NCI-H1694 (cell line): Measurements from ENCODE around the gene SDHAF3.
"Not testable (repeated sequence)": the region's sequence is repeated elsewhere in the genome, so short reads cannot be mapped to it uniquely, and the experiment has no call there.

Source experiments
- DNase-seq: peaks from one replicate; lab custom pipeline; 2025; lab: John Stamatoyannopoulos, UW

The SDHAF3 gene

DNA sequence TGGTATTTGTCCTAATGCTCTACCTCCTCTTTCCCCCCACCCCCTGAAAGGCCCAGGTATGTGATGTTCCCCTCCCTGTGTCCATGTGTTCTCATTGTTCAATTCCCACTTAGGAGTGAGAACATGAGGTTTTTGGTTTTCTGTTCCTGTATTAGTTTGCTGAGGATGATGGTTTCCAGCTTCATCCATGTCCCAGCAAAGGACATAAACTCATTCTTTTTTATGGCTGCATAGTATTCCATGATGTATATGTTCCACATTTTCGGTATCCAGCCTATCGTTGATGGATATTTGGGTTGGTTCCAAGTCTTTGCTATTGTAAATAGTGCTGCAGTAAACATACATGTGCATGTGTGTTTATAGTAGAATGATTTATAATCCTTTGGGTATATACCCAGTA is 5.6 kb downstream of the SDHAF3 start:
- not testable (repeated sequence) for DNase-seq

DNA sequence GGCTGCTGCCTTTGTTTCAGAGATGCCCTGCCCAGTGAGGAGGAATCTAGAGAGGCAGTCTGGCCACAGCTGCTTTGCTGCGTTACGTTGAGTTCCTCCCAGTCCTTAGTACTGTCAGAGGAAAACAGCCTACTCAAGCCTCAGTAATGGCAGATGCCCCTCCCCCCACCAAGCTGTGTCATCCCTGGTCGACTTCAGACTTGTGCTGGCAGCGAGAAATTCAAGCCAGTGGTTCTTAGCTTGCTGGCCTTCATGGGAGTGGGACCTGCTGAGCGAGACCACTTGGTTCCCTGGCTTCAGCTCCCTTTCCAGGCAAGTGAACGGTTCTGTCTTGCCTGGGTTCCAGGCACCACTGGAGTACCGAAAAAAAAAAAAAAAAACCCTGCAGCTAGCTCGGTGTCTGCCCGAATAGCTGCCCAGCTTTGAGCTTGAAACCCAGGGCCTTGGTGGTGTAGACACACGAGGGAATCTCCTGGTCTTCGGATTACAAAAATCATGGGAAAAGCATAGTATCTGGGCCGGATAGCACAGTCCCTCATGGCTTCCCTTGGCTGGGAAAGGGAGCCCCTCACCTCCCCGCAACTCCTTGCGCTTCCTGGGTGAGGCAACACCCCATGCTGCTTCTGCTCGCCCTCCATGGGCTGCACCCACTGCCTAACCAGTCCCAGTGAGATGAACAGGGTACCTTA is 9.1 kb downstream of the SDHAF3 start:
- DNase-seq = no peak

DNA sequence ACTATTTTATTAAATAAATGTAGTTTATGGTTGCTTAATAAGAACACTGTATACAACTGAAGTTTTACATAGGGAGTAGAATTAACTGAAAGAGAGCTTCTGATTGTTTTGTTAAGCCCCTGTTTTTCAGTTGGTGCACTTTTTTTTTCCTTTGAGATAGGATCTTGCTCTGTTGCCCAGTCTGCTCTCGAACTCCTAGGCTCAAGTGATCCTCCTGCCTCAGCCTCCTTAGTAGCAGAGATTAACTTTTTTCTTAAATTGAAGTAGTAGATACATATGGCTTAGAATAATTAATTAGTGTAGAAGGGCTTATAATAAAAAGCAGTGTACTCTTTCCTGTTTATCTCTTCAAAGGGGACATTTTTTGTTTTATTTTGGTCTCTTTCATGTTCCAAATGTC is 11.2 kb downstream of the SDHAF3 start:
- no peak for DNase-seq

DNA sequence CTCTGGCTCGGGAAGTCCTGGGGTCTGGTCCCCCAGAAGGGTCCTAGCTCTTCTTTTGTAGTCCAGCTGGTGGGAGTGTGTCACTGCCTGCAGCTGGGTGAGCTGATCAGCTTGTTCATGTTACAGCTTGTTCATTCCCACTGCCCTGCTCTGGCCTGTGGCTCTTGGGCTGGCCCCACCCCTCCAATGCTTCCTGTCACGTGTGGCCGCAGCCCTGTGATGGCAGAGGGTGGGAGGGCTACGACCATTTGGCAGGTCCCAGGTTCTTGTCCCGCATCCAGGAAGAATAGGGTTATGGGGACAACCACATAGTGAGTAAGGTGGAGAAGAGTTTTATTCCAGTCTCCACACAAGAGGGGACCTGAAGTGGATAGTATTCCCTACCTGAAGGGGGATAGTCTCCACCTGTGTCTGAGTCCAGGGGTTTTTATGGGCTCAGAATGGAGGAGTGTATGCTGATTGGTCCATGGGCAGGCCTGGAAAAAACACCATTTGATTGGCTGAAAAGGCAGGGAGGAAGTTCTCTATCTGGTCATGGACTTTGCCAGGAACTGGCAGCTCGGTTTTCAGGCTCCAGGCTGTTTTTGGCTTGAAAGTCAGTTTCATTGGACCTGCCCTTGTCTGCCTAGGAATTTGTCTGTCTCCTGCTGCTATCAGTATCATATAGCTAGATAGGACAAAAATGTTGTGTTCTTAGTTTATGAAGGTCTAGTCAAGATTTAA is 13.1 kb downstream of the SDHAF3 start:
- DNase-seq = no peak

DNA sequence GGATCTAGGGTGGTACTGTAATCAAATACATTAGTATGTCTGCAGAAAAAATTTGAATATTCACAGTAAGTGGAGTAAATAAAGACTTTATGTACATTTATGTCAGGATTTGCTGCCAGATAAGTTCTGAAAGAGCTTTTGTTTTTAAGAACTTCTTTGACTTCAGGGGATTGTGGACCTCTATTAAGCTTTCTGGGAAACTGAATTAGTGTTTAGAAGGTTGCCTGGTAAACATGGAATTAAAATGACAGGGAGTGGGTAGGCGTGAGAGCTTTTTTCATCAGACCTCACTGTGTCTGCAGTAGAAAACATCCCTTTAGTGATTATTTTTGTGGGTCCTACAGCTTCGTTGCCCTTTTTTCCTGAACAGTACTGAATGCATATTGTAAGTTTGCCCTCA is 15.7 kb downstream of the SDHAF3 start:
- no peak for DNase-seq

DNA sequence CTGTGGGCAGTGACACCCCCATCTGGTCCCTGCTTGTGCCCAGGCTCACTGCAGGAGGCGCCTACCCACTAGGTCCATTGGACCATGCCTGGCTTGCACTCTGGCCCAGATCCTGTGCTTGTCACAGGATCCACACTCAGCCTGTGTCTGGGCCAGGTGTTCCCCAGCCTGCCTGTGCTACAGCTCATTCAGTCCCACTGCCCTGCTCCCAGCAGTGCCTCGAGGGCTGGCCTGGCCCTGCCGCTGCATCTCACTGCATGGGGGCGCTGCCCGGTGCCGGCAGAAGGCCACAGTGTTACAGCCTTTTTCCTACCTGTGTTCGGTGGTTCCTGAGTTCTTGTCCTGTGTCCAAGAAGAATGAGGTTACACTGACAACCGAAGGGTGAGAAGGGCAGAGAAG is 21.3 kb downstream of the SDHAF3 start:
- DNase-seq = no peak

DNA sequence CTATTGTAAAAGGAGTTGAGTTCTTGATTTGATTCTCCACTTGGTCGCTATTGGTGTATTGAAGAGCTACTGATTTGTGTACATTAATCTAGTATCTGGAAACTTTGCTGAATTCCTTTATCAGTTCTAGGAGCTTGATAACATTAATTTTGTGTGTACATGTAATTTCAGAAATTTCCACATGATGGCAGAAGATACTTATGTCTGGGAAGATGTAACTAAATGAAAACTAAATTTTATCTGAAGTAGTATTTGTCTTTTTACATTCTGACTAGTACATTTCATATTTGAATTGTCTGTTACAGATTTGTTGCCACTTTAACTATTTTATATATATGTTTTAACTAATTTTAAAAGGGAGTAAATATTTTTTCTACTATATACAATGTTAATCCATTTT is 27.6 kb downstream of the SDHAF3 start:
- DNase-seq = peak; percentile 22

DNA sequence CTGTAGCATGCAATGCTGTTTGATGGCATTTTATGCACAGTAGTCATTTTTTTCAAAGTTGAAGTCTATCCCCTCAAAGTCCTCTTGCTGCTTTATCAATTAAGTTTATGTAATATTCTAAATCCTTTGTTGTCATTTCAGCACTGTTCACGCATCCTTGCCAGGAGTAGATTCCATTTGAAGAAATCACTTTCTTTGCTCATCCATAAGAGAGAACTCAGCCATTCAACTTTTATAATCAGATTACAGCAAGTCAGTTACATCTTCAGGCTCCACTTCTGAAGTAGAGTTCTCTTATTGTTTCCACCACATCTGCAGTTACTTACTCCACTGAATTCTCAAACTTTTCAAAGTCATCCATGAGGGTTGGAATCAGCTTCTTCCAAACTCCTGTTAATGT is 32.3 kb downstream of the SDHAF3 start:
- DNase-seq = no peak

DNA sequence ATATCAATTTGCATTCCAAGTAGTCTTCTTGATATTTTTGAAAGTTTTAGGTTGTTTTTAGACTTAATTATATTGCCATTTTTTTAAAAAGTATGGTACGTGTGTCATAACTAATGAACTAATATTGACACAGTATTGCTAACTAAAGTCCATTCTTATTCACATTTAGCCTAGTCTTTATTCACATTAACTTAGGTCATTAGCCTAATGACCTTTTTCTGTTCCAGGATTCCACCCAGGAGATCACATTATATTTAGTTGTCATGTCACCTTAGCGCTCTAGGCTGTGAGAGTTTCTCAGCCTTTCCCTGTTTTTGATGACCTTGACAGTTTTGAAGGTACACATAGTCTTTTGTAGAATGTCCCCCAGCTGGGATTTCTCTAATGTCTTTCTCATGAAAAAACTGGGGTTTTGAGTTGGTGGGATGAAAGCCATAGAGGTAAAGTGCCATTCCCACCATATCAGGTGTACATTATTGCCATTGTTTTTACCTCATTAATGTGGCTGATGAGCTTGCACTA is 38.5 kb downstream of the SDHAF3 start:
- DNase-seq = no peak

DNA sequence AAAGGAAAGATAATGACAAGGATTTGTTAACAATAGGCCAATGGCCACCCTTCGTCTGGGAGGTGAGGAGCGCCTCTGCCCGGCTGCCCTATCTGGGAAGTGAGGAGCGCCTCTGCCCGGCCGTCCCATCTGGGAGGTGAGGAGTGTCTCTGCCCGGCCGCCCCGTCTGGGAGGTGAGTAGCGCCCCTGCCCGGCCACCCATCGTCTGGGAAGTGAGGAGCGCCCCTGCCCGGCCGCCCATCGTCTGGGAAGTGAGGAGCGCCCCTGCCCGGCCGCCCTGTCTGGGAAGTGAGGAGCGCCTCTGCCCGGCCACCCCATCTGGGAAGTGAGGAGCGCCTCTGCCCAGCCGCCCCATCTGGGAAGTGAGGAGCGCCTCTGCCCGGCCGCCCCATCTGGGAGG is 42.5 kb downstream of the SDHAF3 start:
- DNase-seq = not testable (repeated sequence)

DNA sequence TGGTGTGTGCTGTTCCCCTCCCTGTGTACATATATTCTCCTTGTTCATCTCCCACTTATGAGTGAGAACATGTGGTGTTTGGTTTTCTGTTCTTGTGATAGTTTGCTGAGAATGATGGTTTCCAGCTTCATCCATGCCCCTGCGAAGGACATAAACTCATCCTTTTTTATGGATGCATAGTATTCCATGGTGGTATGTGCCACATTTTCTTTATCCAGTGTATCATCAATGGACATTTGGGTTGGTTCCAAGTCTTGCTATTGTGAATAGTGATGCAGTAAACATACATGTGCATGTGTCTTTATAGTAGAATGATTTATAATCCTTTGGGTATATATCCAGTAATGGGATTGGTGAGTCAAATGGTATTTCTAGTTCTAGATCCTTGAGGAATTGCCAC is 44.1 kb downstream of the SDHAF3 start:
- not testable (repeated sequence) for DNase-seq

DNA sequence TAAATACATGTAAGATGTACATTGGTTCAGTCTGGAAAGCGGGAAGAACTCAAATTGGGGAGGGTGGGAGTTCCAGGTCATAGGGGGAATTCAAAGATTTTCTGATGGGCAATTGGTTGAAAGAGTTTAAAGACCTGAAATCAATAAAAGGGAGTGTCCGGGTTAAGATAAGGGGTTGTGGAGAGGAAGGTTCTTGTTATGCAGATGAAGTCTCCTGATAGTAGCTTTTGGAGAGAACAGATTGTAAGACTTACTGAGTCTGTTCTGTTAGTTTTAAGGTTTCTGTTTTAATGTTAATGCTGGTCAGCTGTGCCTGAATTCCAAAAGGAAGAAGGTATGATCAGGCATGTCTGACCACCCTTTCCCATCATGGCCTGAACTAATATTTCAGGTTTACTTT is 48.8 kb downstream of the SDHAF3 start:
- no peak for DNase-seq

DNA sequence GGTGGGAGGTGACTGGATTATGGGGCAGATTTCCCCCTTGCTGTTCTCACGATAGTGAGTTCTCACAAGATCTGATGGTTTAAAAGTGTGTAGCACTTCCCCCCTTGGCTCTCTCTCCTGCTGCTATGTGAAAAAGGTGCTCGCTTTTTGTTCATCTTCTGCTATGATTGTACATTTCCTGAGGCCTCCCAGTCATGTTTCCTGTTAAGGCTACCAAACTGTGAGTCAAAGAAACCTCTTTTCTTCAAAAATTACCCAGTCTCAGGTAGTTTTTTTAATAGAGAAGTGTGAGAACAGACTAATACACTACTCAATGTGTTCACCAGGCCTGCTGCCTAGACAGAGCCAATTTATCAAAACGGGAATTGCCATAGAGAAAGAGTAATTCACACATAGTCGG is 49.7 kb downstream of the SDHAF3 start:
- DNase-seq = no peak

DNA sequence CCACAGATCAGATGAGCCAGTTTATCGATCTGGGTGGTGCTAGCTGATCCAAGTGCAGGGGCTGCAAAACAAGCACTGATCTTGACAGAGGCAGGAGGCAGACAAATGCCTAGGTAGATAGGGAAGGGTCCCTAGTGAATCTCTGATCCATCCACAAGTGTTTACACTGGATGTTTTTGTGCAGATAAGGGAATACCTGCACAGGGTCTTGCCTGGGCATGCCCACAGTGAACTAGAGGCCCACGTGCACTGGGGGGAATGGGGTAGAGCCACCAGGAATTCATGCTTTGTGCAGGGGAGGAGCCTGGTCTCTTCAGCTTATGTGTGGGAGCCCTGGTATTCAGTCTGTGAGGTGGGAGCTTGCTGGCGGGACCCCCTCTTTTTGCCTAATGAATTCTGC is 50.3 kb downstream of the SDHAF3 start:
- DNase-seq = no peak

DNA sequence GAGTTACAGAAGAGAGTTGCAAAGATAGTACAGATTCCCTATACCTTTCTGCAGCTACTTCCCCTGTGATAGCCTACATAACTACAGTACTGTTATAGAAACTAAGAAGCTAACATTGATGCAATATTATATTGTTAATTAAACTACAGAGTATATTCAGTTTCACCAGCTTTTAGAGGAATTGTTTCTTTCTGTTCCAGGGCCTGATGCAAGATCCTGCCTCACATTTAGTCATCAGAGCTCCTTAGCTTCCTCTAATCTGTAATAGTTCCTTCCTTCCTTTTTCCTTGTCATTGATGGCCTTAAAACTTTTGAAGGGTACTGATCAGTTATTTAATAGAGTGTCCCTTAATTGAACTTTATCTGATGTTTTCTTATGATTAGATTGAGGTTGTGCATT is 56.8 kb downstream of the SDHAF3 start:
- DNase-seq = no peak

DNA sequence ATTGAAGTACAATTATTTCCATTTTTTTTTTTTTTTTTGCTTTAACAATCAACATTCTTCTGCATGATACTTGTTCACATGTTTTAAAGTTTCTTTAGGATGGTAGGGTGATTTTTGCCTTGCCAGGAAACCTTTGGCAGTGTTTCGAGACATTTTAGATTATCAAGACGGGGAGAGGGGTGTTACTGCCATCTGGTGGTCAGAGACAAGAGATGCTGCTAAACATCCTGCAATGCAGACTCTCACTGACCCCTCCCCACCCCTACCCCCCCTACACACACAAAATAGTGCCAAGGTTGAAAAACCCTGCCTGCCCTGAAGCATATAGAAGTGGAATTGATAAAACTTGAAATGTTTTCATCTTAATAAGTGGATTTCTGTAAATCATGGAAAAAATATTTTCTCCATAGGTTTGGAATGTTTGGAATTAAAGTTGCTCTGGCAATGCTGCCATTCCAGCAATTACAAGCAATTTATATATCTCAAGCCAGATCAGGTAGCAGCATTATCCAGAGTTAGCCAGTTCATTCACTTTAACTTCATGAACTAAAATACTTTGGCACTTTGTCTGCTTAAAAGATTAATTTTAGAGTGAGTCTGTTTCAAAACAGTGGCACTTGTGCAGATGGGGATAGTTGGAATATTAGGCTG is 62.1 kb downstream of the SDHAF3 start:
- DNase-seq = peak; percentile 13

DNA sequence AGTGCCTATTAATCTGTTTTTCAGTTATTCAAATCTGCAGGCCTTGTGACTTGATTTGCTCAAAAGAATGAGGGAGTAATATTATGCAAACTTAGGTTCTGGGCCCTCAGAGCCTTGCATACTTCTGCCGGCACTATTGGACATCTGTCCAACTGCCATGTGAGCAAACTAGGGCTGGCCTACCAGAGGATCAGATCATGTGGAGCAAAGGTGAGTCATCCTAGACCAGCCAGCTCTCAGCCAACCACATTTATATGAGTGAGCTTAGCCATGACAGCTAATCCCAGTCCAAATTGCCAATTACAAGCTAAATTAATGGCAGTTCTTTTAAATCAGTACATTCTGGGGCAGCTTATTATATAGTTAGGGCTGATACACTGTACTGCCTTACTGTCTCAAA is 69.6 kb downstream of the SDHAF3 start:
- no peak for DNase-seq

DNA sequence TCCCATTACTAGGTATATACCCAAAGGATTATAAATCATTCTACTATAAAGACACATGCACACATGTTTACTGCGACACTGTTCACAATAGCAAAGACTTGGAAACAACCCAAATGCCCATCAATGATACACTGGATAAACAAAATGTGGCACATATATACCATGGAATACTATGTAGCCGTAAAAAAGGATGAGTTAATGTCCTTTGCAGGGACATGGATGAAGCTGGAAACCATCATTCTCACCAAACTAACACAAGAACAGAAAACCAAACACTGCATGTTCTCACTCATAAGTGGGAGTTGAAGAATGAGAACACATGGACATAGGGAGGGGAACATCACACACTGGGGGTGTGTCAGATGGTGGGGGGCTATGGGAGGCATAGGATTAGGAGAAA is 78.7 kb downstream of the SDHAF3 start:
- DNase-seq = not testable (repeated sequence)

DNA sequence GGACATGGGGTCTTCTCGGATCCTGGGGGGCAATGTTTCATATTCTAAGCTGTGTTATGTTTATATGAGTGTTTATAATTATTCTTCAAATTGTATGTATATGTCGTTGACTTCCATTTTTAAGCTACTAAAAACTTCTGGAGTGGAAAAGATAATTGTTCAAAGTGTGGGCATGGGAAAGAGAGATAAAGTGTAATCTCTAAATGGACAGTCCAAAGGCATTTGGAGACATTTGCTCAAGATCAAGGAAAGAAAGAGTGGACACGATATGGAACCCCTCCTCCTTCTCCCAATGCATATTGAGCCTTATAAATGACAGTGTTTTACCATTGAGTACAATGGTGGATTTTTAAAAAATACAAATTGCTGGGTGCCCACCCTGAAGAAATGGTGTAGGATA is 81.1 kb downstream of the SDHAF3 start:
- DNase-seq = no peak

DNA sequence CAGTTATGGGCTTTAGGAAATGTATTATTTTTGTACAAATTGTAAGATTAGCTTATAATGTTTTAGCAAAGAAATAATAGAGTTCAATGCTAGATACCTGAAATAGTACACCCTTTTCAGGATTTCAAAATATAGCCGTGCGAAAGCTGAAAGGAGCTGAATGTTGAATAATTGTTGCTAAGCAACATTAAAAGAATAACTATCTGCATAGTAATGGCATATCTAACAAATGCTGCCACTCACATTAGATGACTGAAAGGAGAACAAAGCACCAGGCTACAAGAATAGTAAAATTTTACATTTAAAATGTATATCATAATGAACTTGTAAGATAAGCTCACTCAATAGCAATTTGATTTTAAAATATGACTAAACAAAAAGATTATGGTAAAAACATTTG is 82.5 kb downstream of the SDHAF3 start:
- no peak for DNase-seq

DNA sequence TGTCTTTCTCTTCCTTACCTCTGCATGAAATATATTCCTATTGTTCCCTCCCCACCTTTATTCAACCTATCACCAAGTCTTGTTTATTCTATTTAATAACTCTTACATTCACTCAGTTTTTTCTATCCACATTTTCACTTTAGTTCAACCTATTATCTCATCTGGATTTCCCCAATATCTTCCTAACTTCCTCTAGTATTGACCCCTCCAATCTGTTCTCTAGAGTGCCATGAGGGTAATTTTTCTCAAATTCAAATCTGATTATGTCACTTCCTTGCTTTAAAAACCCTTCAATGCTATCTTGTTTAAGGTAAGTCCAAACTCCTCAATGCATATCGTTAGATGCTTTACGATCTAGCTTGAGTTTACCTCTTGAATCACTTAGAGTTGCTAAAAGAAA is 86.5 kb downstream of the SDHAF3 start:
- DNase-seq = no peak

DNA sequence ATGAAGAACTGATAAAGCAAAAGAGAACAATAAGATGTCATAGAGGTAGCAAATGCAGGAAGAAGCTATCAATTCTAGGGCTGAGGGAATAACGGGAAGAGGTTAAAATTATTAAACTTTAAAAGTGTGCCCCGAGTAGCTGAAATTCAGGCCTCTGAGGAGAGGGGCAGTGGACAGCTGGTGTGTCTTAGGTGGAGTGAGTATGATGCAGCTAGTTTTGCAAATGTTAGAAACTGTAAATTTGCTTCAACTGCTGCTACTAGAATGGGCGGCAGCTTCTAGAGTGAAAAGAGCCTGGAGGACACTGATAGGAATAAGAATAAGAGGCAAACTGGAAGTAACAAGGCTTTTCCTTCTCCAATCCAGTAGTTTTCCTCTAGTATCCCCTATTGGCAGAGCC is 87.3 kb downstream of the SDHAF3 start:
- no peak for DNase-seq

DNA sequence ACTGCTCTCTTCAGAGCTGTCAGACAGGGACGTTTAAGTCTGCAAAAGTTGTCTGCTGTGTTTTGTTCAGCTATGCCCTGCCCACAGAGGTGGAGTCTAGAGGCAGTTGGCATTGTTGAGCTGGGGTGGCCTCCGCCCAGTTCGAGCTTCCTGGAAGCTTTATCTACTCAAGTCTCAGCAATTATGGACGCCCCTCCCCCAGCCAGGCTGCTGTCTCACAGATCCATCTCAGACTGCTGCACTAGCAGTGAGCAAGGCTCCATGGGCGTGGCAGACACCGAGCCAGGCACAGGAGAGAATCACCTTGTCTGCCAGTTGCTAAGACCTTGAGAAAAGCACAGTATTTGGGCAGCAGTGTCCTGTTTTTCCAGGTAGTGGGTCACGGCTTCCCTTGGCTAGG is 98.1 kb downstream of the SDHAF3 start:
- DNase-seq = no peak
